ENCODE data around the gene EHMT2. TPM values are rescaled to one million over a fixed set of nuclear protein-coding genes. Genes with fewer than 3 reads are reported as not detected.

EHMT2 gene
- total and polyA plus RNA-seq, 2 of the 13 experiments (the other 11 are each of a cell fraction or from before 2014, with no cell fraction given): 55.2 to 69.2 TPM

DNA sequence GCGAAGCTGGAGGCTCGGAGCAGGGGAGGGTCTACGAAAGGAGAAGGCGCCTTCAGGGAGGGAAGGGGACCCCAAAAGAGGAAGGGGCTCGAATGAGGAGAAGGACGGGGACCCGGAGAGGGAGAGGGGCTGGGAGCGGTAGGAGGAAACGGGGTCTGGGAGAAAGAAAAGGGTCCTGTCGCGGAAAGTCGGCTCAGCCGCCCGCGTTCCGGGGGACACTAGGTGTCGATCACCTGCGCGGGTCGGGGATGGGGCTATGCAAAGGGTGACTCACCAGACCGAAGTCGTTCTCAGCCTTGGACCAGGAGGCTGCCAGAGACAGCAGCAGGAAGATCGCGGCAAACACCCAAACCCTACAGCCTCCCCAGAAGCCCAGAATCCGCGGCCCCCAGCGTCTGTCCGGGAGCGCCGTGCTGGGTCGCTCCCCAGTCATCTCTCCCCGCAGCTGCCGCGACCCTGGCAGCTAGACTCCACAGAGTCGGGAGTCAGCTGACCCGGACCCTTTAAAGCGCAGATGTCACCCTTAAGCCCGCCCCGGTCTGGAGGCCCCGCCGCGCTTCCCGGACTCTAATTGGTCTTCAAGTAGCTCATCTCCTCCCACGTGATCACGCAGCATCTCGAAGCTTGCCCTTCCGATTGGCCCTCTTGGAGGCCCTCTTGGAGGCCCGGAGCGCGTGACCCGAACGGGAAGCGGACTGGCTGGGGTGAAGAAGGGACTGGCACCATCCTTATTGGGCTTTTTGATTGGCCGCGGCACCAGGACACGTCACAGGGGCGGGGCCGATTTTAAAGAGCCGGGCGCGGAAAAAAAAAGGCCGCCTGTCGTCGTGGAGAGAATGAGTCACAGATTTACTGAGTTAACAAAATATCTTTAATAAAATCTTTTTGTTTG is 34.9 kb downstream of the EHMT2 start, which contains the start of gene NEU1 (continued):
- TF ChIP-seq, protein P1, sequence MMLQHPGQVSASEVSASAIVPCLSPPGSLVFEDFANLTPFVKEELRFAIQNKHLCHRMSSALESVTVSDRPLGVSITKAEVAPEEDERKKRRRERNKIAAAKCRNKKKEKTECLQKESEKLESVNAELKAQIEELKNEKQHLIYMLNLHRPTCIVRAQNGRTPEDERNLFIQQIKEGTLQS (CRISPR knock-in tag; IDR thresholded peaks at IDR 0.05): peak; percentile 84
- TF ChIP-seq, protein P2, sequence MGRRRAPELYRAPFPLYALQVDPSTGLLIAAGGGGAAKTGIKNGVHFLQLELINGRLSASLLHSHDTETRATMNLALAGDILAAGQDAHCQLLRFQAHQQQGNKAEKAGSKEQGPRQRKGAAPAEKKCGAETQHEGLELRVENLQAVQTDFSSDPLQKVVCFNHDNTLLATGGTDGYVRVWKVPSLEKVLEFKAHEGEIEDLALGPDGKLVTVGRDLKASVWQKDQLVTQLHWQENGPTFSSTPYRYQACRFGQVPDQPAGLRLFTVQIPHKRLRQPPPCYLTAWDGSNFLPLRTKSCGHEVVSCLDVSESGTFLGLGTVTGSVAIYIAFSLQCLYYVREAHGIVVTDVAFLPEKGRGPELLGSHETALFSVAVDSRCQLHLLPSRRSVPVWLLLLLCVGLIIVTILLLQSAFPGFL (CRISPR knock-in tag; IDR thresholded peaks at IDR 0.05): peak; percentile 26; the same call in 1 of the 2 replicates
- TF ChIP-seq ZNF75D (CRISPR knock-in tag; IDR thresholded peaks at IDR 0.05; ENCODE audit: borderline replicate concordance): no peak
- no peak for TF ChIP-seq MTA1 (CRISPR knock-in tag; IDR thresholded peaks at IDR 0.05; ENCODE audit: borderline replicate concordance)
- TF ChIP-seq, protein P3, sequence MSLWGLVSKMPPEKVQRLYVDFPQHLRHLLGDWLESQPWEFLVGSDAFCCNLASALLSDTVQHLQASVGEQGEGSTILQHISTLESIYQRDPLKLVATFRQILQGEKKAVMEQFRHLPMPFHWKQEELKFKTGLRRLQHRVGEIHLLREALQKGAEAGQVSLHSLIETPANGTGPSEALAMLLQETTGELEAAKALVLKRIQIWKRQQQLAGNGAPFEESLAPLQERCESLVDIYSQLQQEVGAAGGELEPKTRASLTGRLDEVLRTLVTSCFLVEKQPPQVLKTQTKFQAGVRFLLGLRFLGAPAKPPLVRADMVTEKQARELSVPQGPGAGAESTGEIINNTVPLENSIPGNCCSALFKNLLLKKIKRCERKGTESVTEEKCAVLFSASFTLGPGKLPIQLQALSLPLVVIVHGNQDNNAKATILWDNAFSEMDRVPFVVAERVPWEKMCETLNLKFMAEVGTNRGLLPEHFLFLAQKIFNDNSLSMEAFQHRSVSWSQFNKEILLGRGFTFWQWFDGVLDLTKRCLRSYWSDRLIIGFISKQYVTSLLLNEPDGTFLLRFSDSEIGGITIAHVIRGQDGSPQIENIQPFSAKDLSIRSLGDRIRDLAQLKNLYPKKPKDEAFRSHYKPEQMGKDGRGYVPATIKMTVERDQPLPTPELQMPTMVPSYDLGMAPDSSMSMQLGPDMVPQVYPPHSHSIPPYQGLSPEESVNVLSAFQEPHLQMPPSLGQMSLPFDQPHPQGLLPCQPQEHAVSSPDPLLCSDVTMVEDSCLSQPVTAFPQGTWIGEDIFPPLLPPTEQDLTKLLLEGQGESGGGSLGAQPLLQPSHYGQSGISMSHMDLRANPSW (CRISPR knock-in tag; IDR thresholded peaks at IDR 0.05; ENCODE audit: borderline replicate concordance): peak; percentile 24; the same call in 1 of the 2 replicates
- peak; percentile 83; the same call in 1 of the 2 replicates for TF ChIP-seq SNAPC2 (CRISPR knock-in tag; IDR thresholded peaks at IDR 0.05)
- TF ChIP-seq ETV5 (CRISPR knock-in tag; IDR thresholded peaks at IDR 0.05; ENCODE audit: borderline replicate concordance): peak; percentile 55; the same call in 1 of the 2 replicates
- 0 out of 2 replicates have a peak, but pooled peaks have one; percentile 50 for TF ChIP-seq MYNN (CRISPR knock-in tag; IDR thresholded peaks at IDR 0.05; ENCODE audit: low read depth)
- TF ChIP-seq PHF20 (CRISPR knock-in tag; IDR thresholded peaks at IDR 0.05): peak; percentile 80
- peak; percentile 59; the same call in 1 of the 2 replicates for TF ChIP-seq WIZ (CRISPR knock-in tag; IDR thresholded peaks at IDR 0.05)
- TF ChIP-seq CHD4 (IDR thresholded peaks at IDR 0.05; ENCODE audit: borderline replicate concordance, low read length): no peak
- 0 out of 2 replicates have a peak, but pooled peaks have one; percentile 89 for TF ChIP-seq KLF13 (CRISPR knock-in tag; IDR thresholded peaks at IDR 0.05)
- TF ChIP-seq JARID2 (CRISPR knock-in tag; IDR thresholded peaks at IDR 0.05; ENCODE audit: insufficient replicate concordance): peak; percentile 63
- peak; percentile 19; the same call in 1 of the 2 replicates for TF ChIP-seq ZSCAN12 (CRISPR knock-in tag; IDR thresholded peaks at IDR 0.05)
- TF ChIP-seq HOXA5 (CRISPR knock-in tag; IDR thresholded peaks at IDR 0.05): peak; percentile 87
- TF ChIP-seq, protein P4, sequence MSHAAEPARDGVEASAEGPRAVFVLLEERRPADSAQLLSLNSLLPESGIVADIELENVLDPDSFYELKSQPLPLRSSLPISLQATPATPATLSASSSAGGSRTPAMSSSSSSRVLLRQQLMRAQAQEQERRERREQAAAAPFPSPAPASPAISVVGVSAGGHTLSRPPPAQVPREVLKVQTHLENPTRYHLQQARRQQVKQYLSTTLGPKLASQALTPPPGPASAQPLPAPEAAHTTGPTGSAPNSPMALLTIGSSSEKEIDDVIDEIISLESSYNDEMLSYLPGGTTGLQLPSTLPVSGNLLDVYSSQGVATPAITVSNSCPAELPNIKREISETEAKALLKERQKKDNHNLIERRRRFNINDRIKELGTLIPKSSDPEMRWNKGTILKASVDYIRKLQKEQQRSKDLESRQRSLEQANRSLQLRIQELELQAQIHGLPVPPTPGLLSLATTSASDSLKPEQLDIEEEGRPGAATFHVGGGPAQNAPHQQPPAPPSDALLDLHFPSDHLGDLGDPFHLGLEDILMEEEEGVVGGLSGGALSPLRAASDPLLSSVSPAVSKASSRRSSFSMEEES (CRISPR knock-in tag; IDR thresholded peaks at IDR 0.05): peak; percentile 100
- TF ChIP-seq ZNF878 (CRISPR knock-in tag; IDR thresholded peaks at IDR 0.05): peak; percentile 72; the same call in 1 of the 2 replicates
- peak in 1 of 2 experiments; percentile 49; a peak in 2 of 4 replicates for TF ChIP-seq EP300 (IDR thresholded peaks at IDR 0.05; ENCODE audit: low read depth in 2 of 2, low read length in 2 of 2)
- TF ChIP-seq EP300 (CRISPR knock-in tag; IDR thresholded peaks at IDR 0.05; ENCODE audit: borderline replicate concordance): no peak; the same call in 1 of the 2 replicates
- peak; percentile 83; the same call in 1 of the 2 replicates for TF ChIP-seq ZNF703 (CRISPR knock-in tag; IDR thresholded peaks at IDR 0.05; ENCODE audit: borderline replicate concordance)
- TF ChIP-seq ATM (IDR thresholded peaks at IDR 0.05; ENCODE audit: borderline replicate concordance): no peak
- peak; percentile 88 for TF ChIP-seq KLF9 (CRISPR knock-in tag; IDR thresholded peaks at IDR 0.05; ENCODE audit: low read depth)
- no peak for TF ChIP-seq ZSCAN30 (CRISPR knock-in tag; IDR thresholded peaks at IDR 0.05)

Measured in HepG2 (cell line).